SK-N-SH treated with all-trans-retinoic acid at 6 μM for 48 hours (cell line): ENCODE results near the gene CYP4F2.

Experiments
- ARNTL ChIP-seq: fragments of 450-650 bp; formaldehyde crosslinking; IDR thresholded peaks from 2 replicates; pipeline ENCODE4 v1.5.0; 2020; ENCODE audit warnings: low read depth, mild to moderate bottlenecking, moderate library complexity, borderline replicate concordance
- CSDC2 ChIP-seq: fragments of 250-450 bp; sonication (Bioruptor Pico); IDR thresholded peaks from 2 replicates; pipeline ENCODE4 v1.5.0; 2020; ENCODE audit warnings: mild to moderate bottlenecking, moderate library complexity
- GLIS3 ChIP-seq: fragments of 250-450 bp; sonication (Bioruptor Pico); IDR thresholded peaks from 2 replicates; pipeline ENCODE4 v1.5.0; 2020; ENCODE audit warnings: mild to moderate bottlenecking, moderate library complexity
- ISL1 ChIP-seq: fragments of 250-450 bp; sonication (Bioruptor Pico); IDR thresholded peaks from 2 replicates; pipeline ENCODE4 v2.1.2; 2022; ENCODE audit warnings: mild to moderate bottlenecking, moderate library complexity
- PPARA ChIP-seq: fragments of 250-450 bp; sonication (Bioruptor Pico); IDR thresholded peaks from 2 replicates; pipeline ENCODE4 v1.5.0; 2020; ENCODE audit warnings: mild to moderate bottlenecking, borderline replicate concordance
- ZC3H10 ChIP-seq: fragments of 250-450 bp; sonication (Bioruptor Pico); IDR thresholded peaks from 2 replicates; pipeline ENCODE4 v1.5.1; 2021; ENCODE audit warnings: mild to moderate bottlenecking, moderate library complexity
- ZFP3 ChIP-seq: fragments of 250-450 bp; sonication (Bioruptor Pico); IDR thresholded peaks from 2 replicates; pipeline ENCODE4 v1.5.0; 2020; ENCODE audit warnings: mild to moderate bottlenecking, moderate library complexity
- ZFP30 ChIP-seq: fragments of 450-650 bp; formaldehyde crosslinking; IDR thresholded peaks from 2 replicates; pipeline ENCODE4 v1.5.0; 2022; ENCODE audit warnings: mild to moderate bottlenecking, moderate library complexity
- ZNF565 ChIP-seq: fragments of 450-650 bp; formaldehyde crosslinking; conservative IDR thresholded peaks from 2 replicates; pipeline ENCODE4 v1.5.0; 2020; ENCODE audit warnings: low read depth, mild to moderate bottlenecking, moderate library complexity
- TF ChIP-seq, protein P1 (sequence below): fragments of 250-450 bp; sonication (Bioruptor Pico); IDR thresholded peaks from 2 replicates; pipeline ENCODE4 v1.8.0; 2021; ENCODE audit warnings: low read depth, mild to moderate bottlenecking, moderate library complexity, borderline replicate concordance
- TF ChIP-seq, protein P2 (sequence below): fragments of 250-450 bp; sonication (Bioruptor Pico); IDR thresholded peaks from 2 replicates; pipeline ENCODE4 v1.5.1; 2020; ENCODE audit warnings: low read depth, mild to moderate bottlenecking, moderate library complexity
- TF ChIP-seq, protein P3 (sequence below): fragments of 250-450 bp; sonication (Bioruptor Pico); IDR thresholded peaks from 2 replicates; pipeline ENCODE4 v1.8.0; 2020; ENCODE audit warnings: mild to moderate bottlenecking, moderate library complexity, borderline replicate concordance

DNA sequence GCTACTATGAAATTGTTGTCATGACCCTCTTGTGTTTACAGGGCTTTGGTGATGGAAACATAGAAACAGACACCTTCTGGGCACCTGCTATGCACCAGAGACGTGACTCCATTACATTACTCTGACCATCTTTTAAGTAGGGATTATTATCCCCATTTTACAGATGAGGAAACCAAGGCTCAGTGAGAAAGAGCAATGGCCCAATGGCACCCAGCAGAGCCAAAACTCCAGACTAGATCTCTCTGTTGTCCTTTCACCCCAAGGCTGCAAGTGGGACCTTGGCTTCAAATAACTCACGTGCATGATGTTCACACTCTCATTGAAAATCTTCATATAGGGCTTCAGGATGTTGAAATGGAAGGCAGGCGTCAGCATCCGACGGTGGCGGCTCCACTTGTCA, 5.9 kb downstream of the CYP4F2 start:
- TF ChIP-seq ISL1 (no peak), ZFP3 (CRISPR knock-in tag) (no peak), ZFP30 (CRISPR knock-in tag) (no peak), ARNTL (no peak), ZNF565 (CRISPR knock-in tag) (no peak), CSDC2 (no peak), GLIS3 (no peak), ZC3H10 (CRISPR knock-in tag) (no peak), PPARA (no peak)
- TF ChIP-seq, protein P1, sequence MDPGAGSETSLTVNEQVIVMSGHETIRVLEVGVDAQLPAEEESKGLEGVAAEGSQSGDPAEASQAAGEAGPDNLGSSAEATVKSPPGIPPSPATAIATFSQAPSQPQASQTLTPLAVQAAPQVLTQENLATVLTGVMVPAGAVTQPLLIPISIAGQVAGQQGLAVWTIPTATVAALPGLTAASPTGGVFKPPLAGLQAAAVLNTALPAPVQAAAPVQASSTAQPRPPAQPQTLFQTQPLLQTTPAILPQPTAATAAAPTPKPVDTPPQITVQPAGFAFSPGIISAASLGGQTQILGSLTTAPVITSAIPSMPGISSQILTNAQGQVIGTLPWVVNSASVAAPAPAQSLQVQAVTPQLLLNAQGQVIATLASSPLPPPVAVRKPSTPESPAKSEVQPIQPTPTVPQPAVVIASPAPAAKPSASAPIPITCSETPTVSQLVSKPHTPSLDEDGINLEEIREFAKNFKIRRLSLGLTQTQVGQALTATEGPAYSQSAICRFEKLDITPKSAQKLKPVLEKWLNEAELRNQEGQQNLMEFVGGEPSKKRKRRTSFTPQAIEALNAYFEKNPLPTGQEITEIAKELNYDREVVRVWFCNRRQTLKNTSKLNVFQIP (CRISPR knock-in tag), result no peak
- TF ChIP-seq, protein P2, sequence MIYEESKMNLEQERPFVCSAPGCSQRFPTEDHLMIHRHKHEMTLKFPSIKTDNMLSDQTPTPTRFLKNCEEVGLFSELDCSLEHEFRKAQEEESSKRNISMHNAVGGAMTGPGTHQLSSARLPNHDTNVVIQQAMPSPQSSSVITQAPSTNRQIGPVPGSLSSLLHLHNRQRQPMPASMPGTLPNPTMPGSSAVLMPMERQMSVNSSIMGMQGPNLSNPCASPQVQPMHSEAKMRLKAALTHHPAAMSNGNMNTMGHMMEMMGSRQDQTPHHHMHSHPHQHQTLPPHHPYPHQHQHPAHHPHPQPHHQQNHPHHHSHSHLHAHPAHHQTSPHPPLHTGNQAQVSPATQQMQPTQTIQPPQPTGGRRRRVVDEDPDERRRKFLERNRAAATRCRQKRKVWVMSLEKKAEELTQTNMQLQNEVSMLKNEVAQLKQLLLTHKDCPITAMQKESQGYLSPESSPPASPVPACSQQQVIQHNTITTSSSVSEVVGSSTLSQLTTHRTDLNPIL, result no peak
- TF ChIP-seq, protein P3, sequence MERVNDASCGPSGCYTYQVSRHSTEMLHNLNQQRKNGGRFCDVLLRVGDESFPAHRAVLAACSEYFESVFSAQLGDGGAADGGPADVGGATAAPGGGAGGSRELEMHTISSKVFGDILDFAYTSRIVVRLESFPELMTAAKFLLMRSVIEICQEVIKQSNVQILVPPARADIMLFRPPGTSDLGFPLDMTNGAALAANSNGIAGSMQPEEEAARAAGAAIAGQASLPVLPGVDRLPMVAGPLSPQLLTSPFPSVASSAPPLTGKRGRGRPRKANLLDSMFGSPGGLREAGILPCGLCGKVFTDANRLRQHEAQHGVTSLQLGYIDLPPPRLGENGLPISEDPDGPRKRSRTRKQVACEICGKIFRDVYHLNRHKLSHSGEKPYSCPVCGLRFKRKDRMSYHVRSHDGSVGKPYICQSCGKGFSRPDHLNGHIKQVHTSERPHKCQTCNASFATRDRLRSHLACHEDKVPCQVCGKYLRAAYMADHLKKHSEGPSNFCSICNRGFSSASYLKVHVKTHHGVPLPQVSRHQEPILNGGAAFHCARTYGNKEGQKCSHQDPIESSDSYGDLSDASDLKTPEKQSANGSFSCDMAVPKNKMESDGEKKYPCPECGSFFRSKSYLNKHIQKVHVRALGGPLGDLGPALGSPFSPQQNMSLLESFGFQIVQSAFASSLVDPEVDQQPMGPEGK (CRISPR knock-in tag), result no peak
